H1 (cell line): ENCODE data around the gene C14orf93. TPM values are rescaled to one million over a fixed set of nuclear protein-coding genes. Genes with fewer than 3 reads are reported as not detected.
A peak's percentile ranks its signal among the peaks of the same experiment; 100 is the strongest.

Experiments used
- CTCF ChIA-PET: fragments of 300-600 bp; sonication (Branson Sonifier 250); formaldehyde crosslinking; loops from one replicate; lab custom pipeline; 2021; ENCODE audit not compliant: partially characterized antibody; lab: Charles Lee
- POLR2A ChIA-PET: fragments of 300-600 bp; sonication (Branson Sonifier 250); formaldehyde crosslinking; loops from one replicate; lab custom pipeline; 2021; ENCODE audit warnings: inconsistent platforms; ENCODE audit not compliant: partially characterized antibody; lab: Charles Lee
- DNase-seq, 2 experiments: peaks; one replicate each; pipeline versions ENCODE4 v3.0.0 to v3.0.0-alpha.2; 2010 to 2022; ENCODE audit warnings: low spot score in 2 of 2, low read depth in 1 of 2, mixed read lengths in 1 of 2
- FAIRE-seq: peaks from 2 replicates; lab custom pipeline; 2011; peaks lifted over from hg19 to GRCh38; lab: Jason Lieb, UNC
- H2AFZ ChIP-seq: 2 replicates; pipeline ENCODE4 v1.8.1; 2012; ENCODE audit warnings: low read length, inconsistent platforms
- H2AK5ac ChIP-seq: 2 replicates; pipeline ENCODE4 v1.6.1; 2013; ENCODE audit warnings: low read depth, low read length
- H2BK120ac ChIP-seq: replicated peaks from 2 replicates; pipeline ENCODE3; 2013; ENCODE audit warnings: low read depth, low read length, inconsistent platforms
- H2BK12ac ChIP-seq: 2 replicates; pipeline ENCODE4 v1.6.1; 2013; ENCODE audit warnings: low read depth, low read length
- H2BK15ac ChIP-seq: 2 replicates; pipeline ENCODE4 v1.6.1; 2013; ENCODE audit warnings: low read length
- H2BK20ac ChIP-seq: 2 replicates; pipeline ENCODE4 v1.6.1; 2013; ENCODE audit warnings: low read length
- H2BK5ac ChIP-seq: 2 replicates; pipeline ENCODE4 v1.6.1; 2013; ENCODE audit warnings: low read depth, low read length
- H3K14ac ChIP-seq: 2 replicates; pipeline ENCODE4 v1.6.1; 2013; ENCODE audit warnings: inconsistent platforms; ENCODE audit not compliant: insufficient read length
- H3K18ac ChIP-seq: 2 replicates; pipeline ENCODE4 v1.6.1; 2013; ENCODE audit warnings: low read length; ENCODE audit errors: extremely low read depth
- H3K23ac ChIP-seq: 2 replicates; pipeline ENCODE4 v1.6.1; 2013; ENCODE audit warnings: inconsistent platforms; ENCODE audit not compliant: insufficient read length
- H3K23me2 ChIP-seq: 2 replicates; pipeline ENCODE4 v1.6.1; 2013; ENCODE audit warnings: low read depth, low read length
- H3K27ac ChIP-seq: 2 replicates; pipeline ENCODE4 v1.6.1; 2011; ENCODE audit warnings: low read depth, low read length, inconsistent platforms
- H3K27me3 ChIP-seq, 4 experiments: replicated peaks in 1 of 4; 1 replicate in 1 of 4; 2 replicates in 3 of 4; pipeline versions ENCODE4 v1.6.1 to v1.8.1; 2011 to 2013; ENCODE audit warnings: low read length in 3 of 4, mild to moderate bottlenecking in 3 of 4, inconsistent platforms in 2 of 4, mixed read lengths in 2 of 4, moderate library complexity in 1 of 4; ENCODE audit not compliant: control insufficient read depth in 3 of 4, insufficient read depth in 3 of 4; ENCODE audit errors: extremely low read depth in 1 of 4
- H3K36me3 ChIP-seq, 4 experiments: 2 replicates each; pipeline versions ENCODE4 v1.6.1 to v1.8.1; 2011 to 2013; ENCODE audit warnings: mild to moderate bottlenecking in 4 of 4, low read length in 3 of 4, moderate library complexity in 2 of 4, control low read depth in 1 of 4, inconsistent platforms in 1 of 4; ENCODE audit not compliant: insufficient read depth in 4 of 4, control insufficient read depth in 2 of 4
- H3K4ac ChIP-seq: replicated peaks from 2 replicates; pipeline ENCODE3; 2013; ENCODE audit warnings: low read length, low read depth, mixed read lengths, inconsistent platforms; ENCODE audit not compliant: insufficient read length
- H3K4me1 ChIP-seq, 4 experiments: replicated peaks in 1 of 4; 1 replicate in 1 of 4; 2 replicates in 3 of 4; pipeline versions ENCODE4 v1.6.1 to v1.8.1; 2011 to 2013; ENCODE audit warnings: low read length in 3 of 4, inconsistent platforms in 2 of 4, mixed read lengths in 1 of 4; ENCODE audit not compliant: insufficient read depth in 4 of 4, control insufficient read depth in 3 of 4
- H3K4me2 ChIP-seq, 2 experiments: 2 replicates each; pipeline versions ENCODE4 v1.6.1 to v1.8.1; 2011 to 2013; ENCODE audit warnings: low read depth in 2 of 2, low read length in 2 of 2, control low read depth in 1 of 2, inconsistent platforms in 1 of 2, mild to moderate bottlenecking in 1 of 2; ENCODE audit not compliant: insufficient read depth in 1 of 2
- H3K4me3 ChIP-seq, 4 experiments: fragments of 200-600, 300-600 bp in 1 of 4; sonication (generic), shearing (Covaris generic), sonication (Bioruptor Twin) in 1 of 4; 2 replicates each; pipeline versions ENCODE4 v1.5.1 to v1.8.1; 2011 to 2016; ENCODE audit warnings: low read length in 4 of 4, low read depth in 3 of 4, control low read depth in 2 of 4, inconsistent platforms in 2 of 4, mild to moderate bottlenecking in 2 of 4, mixed read lengths in 1 of 4, moderate library complexity in 1 of 4; ENCODE audit not compliant: insufficient read depth in 2 of 4; ENCODE audit errors: extremely low read depth in 1 of 4
- H3K56ac ChIP-seq: replicated peaks from 2 replicates; pipeline ENCODE3; 2013; ENCODE audit warnings: low read depth, mild to moderate bottlenecking, mixed read lengths, low read length, inconsistent platforms; ENCODE audit not compliant: insufficient read length
- H3K79me1 ChIP-seq: 2 replicates; pipeline ENCODE4 v1.6.1; 2013; ENCODE audit warnings: low read depth, low read length, control low read depth
- H3K79me2 ChIP-seq, 2 experiments: 2 replicates each; pipeline versions ENCODE4 v1.6.1 to v1.8.1; 2012 to 2013; ENCODE audit warnings: low read length in 2 of 2, mild to moderate bottlenecking in 2 of 2, inconsistent platforms in 1 of 2; ENCODE audit not compliant: insufficient read depth in 2 of 2, control insufficient read depth in 1 of 2
- H3K9ac ChIP-seq, 4 experiments: replicated peaks in 1 of 4; 1 replicate in 1 of 4; 2 replicates in 3 of 4; pipeline versions ENCODE4 v1.6.1 to v1.8.1; 2011 to 2013; ENCODE audit warnings: low read depth in 3 of 4, low read length in 3 of 4, control low read depth in 2 of 4, mild to moderate bottlenecking in 2 of 4, moderate library complexity in 2 of 4, inconsistent platforms in 1 of 4; ENCODE audit errors: extremely low read depth in 1 of 4
- H3K9me3 ChIP-seq, 2 experiments: 2 replicates each; pipeline versions ENCODE4 v1.6.1 to v1.8.1; 2012 to 2013; ENCODE audit warnings: mild to moderate bottlenecking in 2 of 2, moderate library complexity in 2 of 2, control low read depth in 1 of 2, inconsistent platforms in 1 of 2, low read depth in 1 of 2, low read length in 1 of 2, mixed read lengths in 1 of 2; ENCODE audit not compliant: insufficient read depth in 2 of 2
- H4K20me1 ChIP-seq, 2 experiments: replicated peaks in 1 of 2; 2 replicates each; pipeline versions ENCODE3 to v1.8.1; 2011 to 2013; ENCODE audit warnings: inconsistent platforms in 2 of 2, low read length in 2 of 2, mild to moderate bottlenecking in 1 of 2; ENCODE audit not compliant: insufficient read depth in 2 of 2, control insufficient read depth in 1 of 2
- H4K5ac ChIP-seq: 2 replicates; pipeline ENCODE4 v1.6.1; 2013; ENCODE audit warnings: low read length, low read depth, mixed read lengths, inconsistent platforms; ENCODE audit not compliant: insufficient read length
- H4K8ac ChIP-seq: 2 replicates; pipeline ENCODE4 v1.8.0; 2013; ENCODE audit warnings: mild to moderate bottlenecking, moderate library complexity, low read length, inconsistent platforms; ENCODE audit not compliant: insufficient read depth; ENCODE audit errors: extremely low read depth
- H4K91ac ChIP-seq: replicated peaks from 2 replicates; pipeline ENCODE3; 2013; ENCODE audit warnings: low read length, mixed read lengths, inconsistent platforms; ENCODE audit not compliant: insufficient read length
- CBX8 ChIP-seq: fragments of 300-800, 300-1000 bp; sonication (generic); IDR thresholded peaks from 2 replicates; pipeline ENCODE4 v1.7.1; 2016; ENCODE audit warnings: low read depth, low read length, borderline replicate concordance
- EZH2 ChIP-seq: fragments of 200-600 bp; sonication (generic); IDR thresholded peaks from 2 replicates; pipeline ENCODE4 v1.7.1; 2012; ENCODE audit warnings: low read depth, mild to moderate bottlenecking, moderate library complexity, low read length, inconsistent platforms; ENCODE audit not compliant: severe bottlenecking
- FOSL1 ChIP-seq: IDR thresholded peaks from 2 replicates; pipeline ENCODE4 v1.6.1; 2011; ENCODE audit warnings: mild to moderate bottlenecking, low read depth, low read length, moderate library complexity; ENCODE audit not compliant: insufficient read depth
- HDAC6 ChIP-seq: IDR thresholded peaks from one replicate; pipeline ENCODE4 v1.7.1; 2012; ENCODE audit warnings: low read depth, mild to moderate bottlenecking, inconsistent platforms, low read length, moderate library complexity
- KDM4A ChIP-seq: IDR thresholded peaks from one replicate; pipeline ENCODE4 v1.7.1; 2012; ENCODE audit warnings: low read depth, mild to moderate bottlenecking, moderate library complexity, low read length, inconsistent platforms; ENCODE audit not compliant: severe bottlenecking
- POLR2A ChIP-seq, 2 experiments: IDR thresholded peaks; 1 replicate in 1 of 2; 2 replicates in 1 of 2; pipeline ENCODE4 v1.6.1; 2011; ENCODE audit warnings: low read depth in 2 of 2, low read length in 2 of 2, mild to moderate bottlenecking in 2 of 2; ENCODE audit errors: control extremely low read depth in 1 of 2
- POU5F1 ChIP-seq: IDR thresholded peaks from 2 replicates; pipeline ENCODE4 v1.6.1; 2011; ENCODE audit warnings: low read depth, mild to moderate bottlenecking, low read length, moderate library complexity
- RXRA ChIP-seq: IDR thresholded peaks from 2 replicates; pipeline ENCODE4 v1.6.1; 2011; ENCODE audit warnings: low read depth, mild to moderate bottlenecking, low read length, moderate library complexity; ENCODE audit not compliant: insufficient read depth
- SIRT6 ChIP-seq: IDR thresholded peaks from one replicate; pipeline ENCODE4 v1.7.1; 2012; ENCODE audit warnings: low read length, inconsistent platforms
- TCF12 ChIP-seq: IDR thresholded peaks from 2 replicates; pipeline ENCODE4 v1.6.1; 2011; ENCODE audit warnings: low read depth, mild to moderate bottlenecking, low read length
- TEAD4 ChIP-seq: IDR thresholded peaks from 2 replicates; pipeline ENCODE4 v1.6.1; 2012; ENCODE audit warnings: low read depth, low read length, inconsistent platforms, mixed read lengths
- YY1 ChIP-seq: IDR thresholded peaks from 2 replicates; pipeline ENCODE4 v1.6.1; 2011; ENCODE audit warnings: low read depth, mild to moderate bottlenecking, low read length
- WGBS, 2 experiments: shearing (Covaris generic) in 1 of 2; methylation state at CpG; one replicate each; pipeline versions ENCODE4 v1.1.6 to v1.1.7; 2013 to 2015; ENCODE audit warnings: low lambda C conversion rate in 2 of 2, mixed read lengths in 2 of 2, inconsistent platforms in 1 of 2, low coverage in 1 of 2, missing lambda C conversion rate in 1 of 2; ENCODE audit not compliant: insufficient replicate concordance in 2 of 2, insufficient coverage in 1 of 2, insufficient read length in 1 of 2; ENCODE audit errors: extremely low coverage in 1 of 2, missing lambda C conversion rate in 1 of 2; 5-methylcytosine and 5-hydroxymethylcytosine counted together
- polyA plus RNA-seq, 7 experiments: library from polyadenylated mRNA; depleted of rRNA in 3 of 7; stranded (reverse) in 5 of 7; unstranded in 2 of 7; fragments of >200 nt in 5 of 7; fragments of 200-250 nt in 2 of 7; gene quantifications; 1 replicate in 5 of 7; 2 replicates in 1 of 7; 4 replicates in 1 of 7; pipeline versions ENCODE4 v1.2.1 to v1.2.3, GENCODE V29; 2011 to 2013; ENCODE audit warnings: missing spikeins in 2 of 7, mixed read lengths in 2 of 7
- total RNA-seq: library from RNA; stranded (reverse); fragmentation: NEBNext Ultra II Directional; extraction: Animal tissue kit (Norgen Biotek cat#: 25700); gene quantifications from 2 replicates; pipeline ENCODE4 v1.2.1, GENCODE V29; 2021

C14orf93 gene
- total and polyA plus RNA-seq, 2 of the 8 experiments (the other 6 are each of a cell fraction or from before 2014, with no cell fraction given), result 7.8 to 8.2 TPM

GRCh38 chr14:22978487-22978837 is 31.5 kb downstream of the C14orf93 start:
- Histone ChIP-seq H3K23ac (no peak overlapping the region), H3K79me1 (no peaks in the 10 kb centered on the region; the same call in 1 of the 2 replicates), H3K4ac (peak overlapping the region; percentile 40), H4K91ac (peak overlapping the region; percentile 85), H3K4me1 (peaks cover 28 to 34% (median 31%) of the 10 kb centered on the region in 4 experiments), H3K18ac (peak overlapping the region; percentile 89; the same call in 1 of the 2 replicates), H2AFZ (no peak overlapping the region), H4K8ac (0 out of 2 replicates have a peak overlapping the region, but pooled peaks have one; percentile 40), H2AK5ac (peak overlapping the region; percentile 98), H3K23me2 (peaks cover 16% of the 10 kb centered on the region), H4K20me1 (peaks cover 0 to 2% of the 10 kb centered on the region in 2 experiments), H3K4me3 (peak overlapping the region in 2 of 4 experiments; percentile 22 to 94; a peak in 5 of 8 replicates), H3K79me2 (peaks cover 0 to 54% of the 10 kb centered on the region in 2 experiments; a peak in 2 of 4 replicates), H3K27me3 (peaks cover 0 to 9% (median 4%) of the 10 kb centered on the region in 4 experiments; a peak in 2 of 7 replicates), H2BK15ac (peak overlapping the region; percentile 20; the same call in 1 of the 2 replicates), H3K14ac (no peak overlapping the region), H2BK12ac (peak overlapping the region; percentile 99), H2BK120ac (peak overlapping the region; percentile 58), H3K56ac (no peak overlapping the region), H2BK20ac (peak overlapping the region; percentile 88), H3K4me2 (peak overlapping the region; percentile 79 to 81), H3K27ac (peak overlapping the region; percentile 80), H3K9me3 (no peaks in the 10 kb centered on the region; a peak in 1 of 4 replicates), H4K5ac (peak overlapping the region; percentile 16), H3K36me3 (peaks cover 7 to 53% (median 22%) of the 10 kb centered on the region in 4 experiments), H2BK5ac (peak overlapping the region; percentile 95), H3K9ac (peak overlapping the region in 2 of 4 experiments; percentile 24 to 60; a peak in 3 of 7 replicates)
- TF ChIP-seq YY1, result no peak
- no peak for TF ChIP-seq KDM4A
- TF ChIP-seq RXRA, result no peak
- no peak for TF ChIP-seq HDAC6
- no peak for TF ChIP-seq TCF12
- no peak for TF ChIP-seq TEAD4
- TF ChIP-seq POLR2A (IDR thresholded peaks at IDR 0.05; ENCODE audit: control extremely low read depth in 1 of 2, low read depth in 2 of 2, low read length in 2 of 2), result no peak; a peak in 1 of 3 replicates
- no peak for TF ChIP-seq FOSL1
- TF ChIP-seq CBX8, result no peak
- no peak for TF ChIP-seq POU5F1
- TF ChIP-seq EZH2, result no peak
- no peak for TF ChIP-seq SIRT6
- WGBS, 2 experiments, result 92% methylated on average over 3 of the region's 3 CpGs; no CpG with 5 or more reads in 1 of the 2 experiments
- CTCF ChIA-PET, result interaction anchor here (1.0 to 7.7 kb wide), 8 partner anchors 7 to 90 kb away, joined by 3 to 175 read pairs (median 6); partner anchors contain the start of gene AJUBA
- FAIRE-seq (no peak), DNase-seq (no peak)
- POLR2A ChIA-PET, result interaction anchor here (0.9 to 13.2 kb wide), 18 partner anchors 10 to 156 kb away, joined by 3 to 133 read pairs (median 7); partner anchors contain the start of genes ACIN1, C14orf119, CDH24 and HAUS4
